HUES64 (cell line): ENCODE results near the gene CDH13.

Source experiments
- H3K27ac ChIP-seq: 2 replicates; pipeline ENCODE4 v1.7.0; 2013; ENCODE audit warnings: low read depth, low read length, inconsistent platforms
- H3K27me3 ChIP-seq: 2 replicates; pipeline ENCODE4 v1.6.1; 2013; ENCODE audit warnings: mild to moderate bottlenecking, low read length; ENCODE audit not compliant: insufficient read depth
- H3K36me3 ChIP-seq: 2 replicates; pipeline ENCODE4 v1.6.1; 2013; ENCODE audit warnings: mild to moderate bottlenecking, low read length; ENCODE audit not compliant: insufficient read depth
- H3K4me1 ChIP-seq: 2 replicates; pipeline ENCODE4 v1.6.1; 2013; ENCODE audit warnings: mild to moderate bottlenecking, low read length, moderate library complexity; ENCODE audit not compliant: insufficient read depth
- H3K4me3 ChIP-seq: 2 replicates; pipeline ENCODE4 v1.5.1; 2013; ENCODE audit warnings: mild to moderate bottlenecking, low read length, moderate library complexity
- H3K9ac ChIP-seq: 2 replicates; pipeline ENCODE4 v1.6.1; 2013; ENCODE audit warnings: mild to moderate bottlenecking, low read depth, low read length
- H3K9me3 ChIP-seq: 2 replicates; pipeline ENCODE4 v1.6.1; 2013; ENCODE audit warnings: low read depth, low read length; ENCODE audit not compliant: insufficient read depth
- WGBS: fragments of 150-250, 120-280 bp; methylation state at CpG from one replicate; pipeline ENCODE4 v1.1.7; 2013; ENCODE audit warnings: missing lambda C conversion rate; 5-methylcytosine and 5-hydroxymethylcytosine counted together

Gene CDH13

GRCh38 chr16:83443972-83444371 lies 817.2 kb downstream of the CDH13 start:
- Histone ChIP-seq H3K36me3 (no peaks in the 10 kb centered on the region), H3K9me3 (no peaks in the 10 kb centered on the region), H3K4me3 (no peak overlapping the region), H3K4me1 (no peaks in the 10 kb centered on the region), H3K27me3 (no peaks in the 10 kb centered on the region), H3K27ac (no peak overlapping the region), H3K9ac (no peak overlapping the region)
- WGBS = 91% methylated on average over 3 of the region's 3 CpGs

GRCh38 chr16:83447560-83447959 lies 820.8 kb downstream of the CDH13 start:
- Histone ChIP-seq H3K27ac (no peak overlapping the region), H3K9me3 (no peaks in the 10 kb centered on the region), H3K4me3 (no peak overlapping the region), H3K9ac (no peak overlapping the region), H3K27me3 (no peaks in the 10 kb centered on the region), H3K36me3 (no peaks in the 10 kb centered on the region), H3K4me1 (no peaks in the 10 kb centered on the region)
- 69% methylated on average over 2 of the region's 2 CpGs for WGBS

GRCh38 chr16:83449861-83450260 lies 823.1 kb downstream of the CDH13 start:
- no peak overlapping the region for H3K9ac ChIP-seq
- WGBS = 94% methylated on average over 12 of the region's 12 CpGs

GRCh38 chr16:83453977-83454376 lies 827.2 kb downstream of the CDH13 start:
- Histone ChIP-seq H3K9me3 (no peaks in the 10 kb centered on the region), H3K27me3 (no peaks in the 10 kb centered on the region), H3K36me3 (no peaks in the 10 kb centered on the region), H3K9ac (no peak overlapping the region), H3K4me3 (no peak overlapping the region), H3K4me1 (no peaks in the 10 kb centered on the region), H3K27ac (no peak overlapping the region)
- whole genome bisulfite sequencing = 89% methylated on average over 1 of the region's 2 CpGs

More at GRCh38 chr16:83449861-83450260, 823.1 kb downstream of the CDH13 start:
- H3K27ac ChIP-seq = no peak overlapping the region
- no peaks in the 10 kb centered on the region for H3K9me3 ChIP-seq
- no peaks in the 10 kb centered on the region for H3K4me1 ChIP-seq
- H3K27me3 ChIP-seq = no peaks in the 10 kb centered on the region
- no peaks in the 10 kb centered on the region for H3K36me3 ChIP-seq
- no peak overlapping the region for H3K4me3 ChIP-seq

GRCh38 chr16:83455716-83456115 lies 828.9 kb downstream of the CDH13 start:
- no peak overlapping the region for H3K27ac ChIP-seq
- H3K4me3 ChIP-seq = no peak overlapping the region
- H3K36me3 ChIP-seq = no peaks in the 10 kb centered on the region
- WGBS = 92% methylated on average over 6 of the region's 6 CpGs
- no peaks in the 10 kb centered on the region for H3K4me1 ChIP-seq
- no peak overlapping the region for H3K9ac ChIP-seq
- no peaks in the 10 kb centered on the region for H3K27me3 ChIP-seq
- no peaks in the 10 kb centered on the region for H3K9me3 ChIP-seq

- no peaks in the 10 kb centered on the region for H3K9me3 ChIP-seq
- 79% methylated on average over 8 of the region's 8 CpGs for WGBS
- no peak overlapping the region for H3K4me3 ChIP-seq
- no peak overlapping the region for H3K9ac ChIP-seq
- H3K27me3 ChIP-seq = no peaks in the 10 kb centered on the region
- no peaks in the 10 kb centered on the region for H3K4me1 ChIP-seq
- no peaks in the 10 kb centered on the region for H3K36me3 ChIP-seq
- H3K27ac ChIP-seq = no peak overlapping the region
Observed at GRCh38 chr16:83456934-83457333, 830.2 kb downstream of the CDH13 start.

- 94% methylated on average over 4 of the region's 4 CpGs for WGBS
- H3K27ac ChIP-seq = no peak overlapping the region
Observed at GRCh38 chr16:83458612-83459011, 831.8 kb downstream of the CDH13 start.

GRCh38 chr16:83464991-83465390 lies 838.2 kb downstream of the CDH13 start:
- Histone ChIP-seq H3K9ac (no peak overlapping the region), H3K4me3 (no peak overlapping the region), H3K4me1 (no peaks in the 10 kb centered on the region), H3K36me3 (no peaks in the 10 kb centered on the region), H3K9me3 (no peaks in the 10 kb centered on the region), H3K27ac (no peak overlapping the region), H3K27me3 (no peaks in the 10 kb centered on the region)
- 91% methylated on average over 6 of the region's 6 CpGs for WGBS

More at GRCh38 chr16:83458612-83459011, 831.8 kb downstream of the CDH13 start:
- Histone ChIP-seq H3K9me3 (no peaks in the 10 kb centered on the region), H3K4me3 (no peak overlapping the region), H3K36me3 (no peaks in the 10 kb centered on the region), H3K4me1 (no peaks in the 10 kb centered on the region), H3K27me3 (no peaks in the 10 kb centered on the region), H3K9ac (no peak overlapping the region)

GRCh38 chr16:83470416-83470815 lies 843.6 kb downstream of the CDH13 start:
- Histone ChIP-seq H3K4me1 (no peaks in the 10 kb centered on the region), H3K9me3 (no peaks in the 10 kb centered on the region), H3K36me3 (no peaks in the 10 kb centered on the region), H3K4me3 (no peak overlapping the region), H3K27ac (no peak overlapping the region), H3K27me3 (no peaks in the 10 kb centered on the region), H3K9ac (no peak overlapping the region)
- 84% methylated on average over 3 of the region's 3 CpGs for WGBS

- Histone ChIP-seq H3K36me3 (no peaks in the 10 kb centered on the region), H3K4me3 (no peak overlapping the region), H3K9me3 (no peaks in the 10 kb centered on the region), H3K4me1 (no peaks in the 10 kb centered on the region), H3K27me3 (no peaks in the 10 kb centered on the region), H3K9ac (no peak overlapping the region), H3K27ac (no peak overlapping the region)
- 81% methylated on average over 7 of the region's 7 CpGs for WGBS
Observed at GRCh38 chr16:83472776-83473501, 846.2 kb downstream of the CDH13 start.

GRCh38 chr16:83473926-83474650 lies 847.3 kb downstream of the CDH13 start:
- Histone ChIP-seq H3K4me1 (no peaks in the 10 kb centered on the region), H3K27ac (no peak overlapping the region), H3K36me3 (no peaks in the 10 kb centered on the region), H3K27me3 (no peaks in the 10 kb centered on the region), H3K9ac (no peak overlapping the region), H3K9me3 (no peaks in the 10 kb centered on the region), H3K4me3 (no peak overlapping the region)
- WGBS = 86% methylated on average over 2 of the region's 2 CpGs
